Stimulated activated CD4-positive, alpha-beta T cell treated with anti-CD3 and anti-CD28 coated beads, TNF-alpha, amount 100 ng/mL, for 24 hours (primary cell): ENCODE results near the gene SESN1.

ENCODE experiments used
- DNase-seq, 3 experiments: peaks; one replicate each; pipeline ENCODE4 v3.0.0-alpha.2; 2020; ENCODE audit warnings: low read depth in 3 of 3

The SESN1 gene

GRCh38 chr6:109029313-109029712, 65.3 kb downstream of the SESN1 start:
- DNase-seq = no peak

DNA sequence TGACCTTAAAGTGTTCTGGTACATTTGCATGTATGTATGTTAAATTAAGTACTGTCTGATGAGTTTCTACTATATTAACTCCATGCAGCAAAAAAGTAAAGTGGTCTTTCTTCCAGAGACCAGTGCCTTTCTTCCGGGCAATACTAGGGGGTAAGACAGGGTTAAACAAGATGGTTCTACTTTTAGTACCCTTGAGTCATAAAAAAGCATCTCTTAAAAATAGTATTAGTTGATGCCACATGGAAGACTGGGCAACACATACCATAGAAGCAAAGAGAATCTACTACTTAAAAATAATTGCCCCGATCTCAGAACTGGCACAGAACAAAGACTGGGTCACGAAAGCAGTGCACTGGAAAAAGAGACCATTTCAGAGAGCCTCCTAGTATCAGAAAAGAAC, 66.2 kb downstream of the SESN1 start:
- no peak for DNase-seq

DNA sequence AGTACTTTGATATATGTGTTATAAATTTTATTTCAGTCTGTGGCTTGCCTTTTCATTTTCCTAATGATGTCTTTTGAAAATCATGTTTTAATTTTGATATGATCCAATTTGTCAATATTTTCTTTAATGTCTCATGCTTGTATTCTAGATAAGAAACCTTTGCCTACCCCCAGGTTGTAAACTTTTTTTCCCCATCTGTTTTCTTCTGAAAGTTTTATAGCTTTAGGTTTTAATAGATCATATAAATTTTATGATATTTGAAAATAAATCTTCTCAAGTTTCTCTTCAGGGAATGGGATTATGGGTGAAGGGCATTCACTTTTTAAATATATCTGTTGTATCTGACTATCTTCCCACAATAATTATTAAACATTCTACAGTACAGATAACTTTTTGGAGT, 66.7 kb downstream of the SESN1 start:
- no peak for DNase-seq

GRCh38 chr6:109025639-109026038, 69.0 kb downstream of the SESN1 start:
- DNase-seq = no peak

DNA sequence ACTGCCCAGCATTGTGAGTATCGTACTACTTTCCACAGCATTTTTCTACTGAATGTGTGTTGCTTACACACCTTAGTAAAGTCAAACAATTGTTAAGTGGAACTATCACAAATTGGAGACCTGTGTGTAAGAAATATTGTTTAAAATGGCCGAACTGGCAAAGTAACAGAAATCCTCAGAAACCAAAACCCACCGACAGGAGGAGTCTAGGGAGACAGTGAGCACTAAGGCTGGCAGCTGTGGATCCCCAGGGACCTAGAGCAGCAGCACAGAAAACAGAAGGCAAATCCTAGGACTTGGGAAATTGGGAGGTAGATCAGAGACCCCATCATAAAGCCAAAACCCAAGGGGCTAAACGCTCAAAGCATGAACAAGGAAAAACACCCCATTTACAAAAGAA, 69.9 kb downstream of the SESN1 start:
- no peak for DNase-seq

- no peak for DNase-seq
These were observed 70.3 kb downstream of the SESN1 start for GRCh38 chr6:109024368-109024767.

DNA sequence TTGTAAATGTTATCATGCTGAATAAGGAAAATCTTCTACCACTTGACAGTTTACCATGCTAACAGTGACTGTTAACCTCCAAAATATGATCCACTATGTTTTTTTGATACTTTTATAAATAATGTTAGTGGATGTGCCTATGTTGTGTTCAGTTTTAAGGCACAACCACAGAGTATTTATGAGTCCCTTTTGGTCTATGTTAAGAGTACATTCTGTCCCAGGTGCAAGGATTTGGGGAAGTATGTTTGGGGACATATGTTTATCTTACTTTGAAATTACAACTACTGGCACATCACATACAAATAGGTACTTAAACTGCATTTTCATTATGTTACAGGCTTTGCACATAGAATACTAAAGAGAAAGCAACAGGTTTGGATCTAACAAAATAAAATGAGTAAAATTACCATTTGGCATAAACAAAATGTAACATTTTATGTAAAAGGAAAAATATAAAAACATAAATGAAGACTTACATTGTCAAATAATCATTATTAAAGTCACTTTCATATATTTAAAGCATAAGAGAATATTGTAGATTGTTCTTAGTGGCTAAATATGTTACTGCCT, 71.2 kb downstream of the SESN1 start:
- no peak for DNase-seq

- DNase-seq = no peak
These were observed 72.8 kb downstream of the SESN1 start for GRCh38 chr6:109021870-109022269.

GRCh38 chr6:109019911-109020310, 74.7 kb downstream of the SESN1 start:
- no peak for DNase-seq

- no peak for DNase-seq
These were observed 79.5 kb downstream of the SESN1 start for GRCh38 chr6:109015176-109015575.

DNA sequence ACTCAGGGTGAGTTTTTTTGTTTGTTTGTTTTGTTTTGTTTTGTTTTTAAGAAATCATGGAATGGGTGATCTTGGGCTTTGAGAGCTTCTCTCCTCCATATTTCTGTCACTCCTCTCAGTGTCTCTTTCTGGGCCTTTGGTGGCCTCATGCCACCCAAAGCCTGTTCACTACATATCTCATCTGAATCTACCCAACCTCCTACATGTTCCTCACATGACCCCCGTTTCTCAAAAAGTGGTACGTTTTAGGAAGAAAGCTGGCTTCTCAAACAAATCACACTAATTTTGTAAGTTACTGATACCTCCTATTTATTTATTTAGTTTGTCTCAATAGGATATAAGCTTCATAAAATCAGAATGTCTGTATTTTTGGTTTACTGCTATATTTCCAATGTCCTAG, 80.0 kb downstream of the SESN1 start:
- no peak for DNase-seq

GRCh38 chr6:109013656-109014305, 80.9 kb downstream of the SESN1 start:
- DNase-seq = no peak

DNA sequence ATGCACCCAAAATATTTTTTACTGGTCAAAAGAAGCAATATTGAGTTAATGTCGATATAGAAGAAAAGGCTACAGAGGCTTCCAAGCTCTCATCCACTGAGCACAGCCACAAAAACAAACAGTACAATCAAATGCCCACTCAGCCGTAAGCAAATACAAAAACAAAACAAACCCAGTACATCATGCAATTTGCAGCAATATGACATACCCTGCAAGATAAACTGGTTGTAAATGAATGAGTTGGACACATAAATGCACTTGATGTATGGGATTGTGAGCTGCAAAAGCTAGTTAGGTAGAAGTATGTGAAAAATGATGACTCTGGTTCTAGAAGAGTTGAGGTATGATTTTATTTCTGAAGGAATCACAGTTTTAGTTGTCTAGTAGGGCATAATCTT, 83.9 kb downstream of the SESN1 start:
- no peak for DNase-seq

DNA sequence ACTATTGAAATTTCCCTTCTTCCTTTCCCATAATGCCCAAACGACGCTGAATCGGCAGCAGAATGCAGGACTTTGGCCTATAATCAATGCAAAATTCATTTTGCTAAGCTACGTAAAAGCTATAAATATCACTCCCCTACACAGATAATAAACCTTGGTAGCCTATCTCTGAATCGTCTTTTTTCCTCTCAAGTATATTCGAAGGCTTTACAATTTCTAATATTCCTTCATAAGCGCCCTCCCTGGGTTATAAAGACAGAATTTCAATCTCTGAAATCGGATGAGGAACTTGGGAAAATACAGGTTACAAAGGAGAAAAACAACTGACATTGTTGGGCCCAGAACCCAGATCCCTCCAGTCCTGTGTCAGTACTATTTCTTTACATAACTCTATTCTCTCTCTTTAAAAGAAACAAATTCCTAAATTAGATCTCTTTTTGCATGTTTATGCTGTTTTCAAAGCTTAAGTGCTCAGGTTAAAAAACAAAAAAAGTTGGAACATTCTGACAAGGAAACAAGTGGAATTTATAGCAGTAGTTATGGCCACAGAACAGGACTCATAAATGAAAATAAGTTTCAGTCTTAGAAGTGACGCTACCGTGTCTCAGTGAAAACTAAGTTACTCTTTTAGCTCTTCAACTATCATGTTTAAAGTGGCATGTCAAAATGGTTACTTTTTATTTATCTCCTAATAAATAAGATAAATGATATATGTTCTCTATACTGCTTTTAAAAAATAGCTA, 84.5 kb downstream of the SESN1 start:
- no peak for DNase-seq

- DNase-seq = peak; percentile 80 to 91 (median 82)
These were observed 85.2 kb downstream of the SESN1 start for GRCh38 chr6:109009236-109009961.

DNA sequence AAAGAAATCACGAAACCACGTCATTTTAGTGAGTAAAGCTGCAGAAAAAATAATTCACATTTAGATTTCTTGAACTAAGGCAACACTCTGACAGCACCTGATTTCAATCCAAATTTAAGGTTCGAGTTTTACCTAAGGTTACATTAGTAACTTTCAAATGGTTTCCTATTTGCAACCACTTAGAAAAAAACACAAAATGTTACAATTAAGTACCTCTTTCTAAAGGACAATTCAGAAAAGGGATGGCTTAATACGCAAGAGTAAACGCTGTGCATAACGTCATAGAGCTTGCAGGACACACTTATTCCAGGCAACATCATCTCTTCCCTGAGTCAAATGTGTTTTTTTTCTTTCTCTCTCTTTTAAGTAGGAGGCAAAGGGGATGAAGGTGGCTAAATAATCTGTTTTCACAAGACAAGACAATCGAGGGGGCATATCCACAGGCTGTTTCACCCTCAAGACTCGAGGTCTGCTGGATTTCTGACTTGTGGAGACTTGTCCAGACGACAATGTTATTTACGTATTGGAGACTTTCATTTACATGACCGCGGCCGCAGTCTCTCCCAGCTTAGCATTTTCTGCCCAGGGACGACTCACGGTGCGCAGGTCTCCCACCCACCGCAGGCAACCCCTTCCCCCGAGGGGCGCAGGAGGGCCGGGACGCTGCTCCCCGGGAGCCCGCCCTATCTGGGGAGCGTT, 86.0 kb downstream of the SESN1 start:
- DNase-seq = peak in 2 of 3 experiments; percentile 0 to 1

DNA sequence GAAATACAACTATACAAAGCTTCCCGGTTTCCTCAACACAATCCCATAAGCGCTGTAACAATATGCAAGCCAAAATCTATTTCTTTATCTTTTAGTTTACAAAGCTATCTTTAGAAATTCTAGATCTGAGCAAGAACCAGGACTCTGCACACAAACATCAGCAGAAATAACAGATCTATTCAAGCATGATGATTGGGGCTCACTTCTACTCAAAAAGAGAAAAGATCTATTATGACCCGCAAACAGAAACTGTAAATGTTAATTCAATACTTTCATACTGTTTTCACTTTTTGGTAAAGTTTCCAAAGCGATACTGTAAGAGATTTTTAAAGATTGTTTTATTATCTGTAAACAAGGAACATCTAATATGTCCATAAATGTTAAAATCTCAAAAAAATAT, 86.6 kb downstream of the SESN1 start:
- no peak for DNase-seq

DNA sequence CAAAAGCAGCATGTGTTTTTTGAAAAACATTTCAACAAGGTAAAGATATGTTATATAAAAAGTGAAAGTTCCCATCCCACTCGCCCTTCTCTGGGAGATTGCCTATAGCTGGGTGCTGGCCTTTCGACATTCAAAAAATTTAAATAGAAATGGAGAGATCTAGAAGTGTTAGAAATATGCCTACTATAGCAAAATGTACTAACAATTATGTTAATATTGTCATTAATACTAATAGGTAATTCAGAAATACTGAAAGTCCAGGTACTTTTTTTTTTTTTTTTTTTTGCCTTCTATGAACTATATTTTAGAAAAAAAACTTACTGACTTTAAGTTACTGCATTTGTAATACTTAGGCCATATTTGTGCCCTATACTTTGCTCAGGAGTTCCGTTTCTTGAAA, 87.1 kb downstream of the SESN1 start:
- DNase-seq = no peak

DNA sequence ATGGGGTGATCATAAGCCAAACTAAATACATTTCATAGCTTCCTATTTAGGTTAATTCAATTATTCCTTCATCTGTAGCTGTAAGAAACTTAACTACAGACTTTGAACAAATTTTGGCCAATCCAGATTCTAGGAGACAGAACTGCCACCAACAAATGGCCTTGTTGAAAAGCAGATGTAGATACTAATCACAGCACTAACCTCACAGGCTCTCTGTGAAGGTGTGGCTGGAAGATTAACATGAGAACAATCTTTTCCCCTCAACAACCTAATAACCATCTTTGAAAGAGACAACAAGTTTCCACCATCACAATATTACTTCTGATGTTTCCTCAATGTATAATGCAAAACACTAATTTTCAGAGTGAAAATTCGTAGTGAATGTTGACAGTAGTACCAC, 87.8 kb downstream of the SESN1 start:
- DNase-seq = no peak

GRCh38 chr6:109002882-109003281, 91.8 kb downstream of the SESN1 start:
- DNase-seq = no peak

- DNase-seq = no peak
These were observed 92.5 kb downstream of the SESN1 start for GRCh38 chr6:109002051-109002697.
